HG02678 (cell line): ENCODE measurements around the gene PCDHGB6.
A peak's percentile ranks its signal among the peaks of the same experiment; 100 is the strongest.
"Not testable (repeated sequence)": the region's sequence is repeated elsewhere in the genome, so short reads cannot be mapped to it uniquely, and the experiment has no call there.

ENCODE experiments used
- ATAC-seq: cut with Tn5 transposase; IDR thresholded peaks from one replicate; pipeline ENCODE4 v1.9.1; 2021; ENCODE audit warnings: mild to moderate bottlenecking, moderate library complexity; ENCODE audit not compliant: unreplicated experiment

PCDHGB6 gene

GRCh38 chr5:141417494-141418172 lies 9.8 kb downstream of the PCDHGB6 start, which contains the start of gene PCDHGB7:
Gene PCDHGB7 (plus strand): TSS chr5:141417677. CDS start chr5:141417860, 183 bp downstream.
- peak; percentile 73 for ATAC-seq

- ATAC-seq: no peak
These were observed 11.5 kb downstream of the PCDHGB6 start for GRCh38 chr5:141419074-141419880.

- ATAC-seq: peak; percentile 36
These were observed 13.2 kb downstream of the PCDHGB6 start, which contains the start of gene PCDHGA11 for GRCh38 chr5:141420855-141421488. Gene PCDHGA11 (plus strand): TSS chr5:141421051. CDS start chr5:141421228, 177 bp downstream.

GRCh38 chr5:141421489-141421855 lies 13.7 kb downstream of the PCDHGB6 start:
- ATAC-seq: no peak

- no peak for ATAC-seq
These were observed 15.0 kb downstream of the PCDHGB6 start for GRCh38 chr5:141422742-141423291.

GRCh38 chr5:141427783-141428426 lies 20.1 kb downstream of the PCDHGB6 start:
- ATAC-seq: no peak

- ATAC-seq: no peak
These were observed 22.7 kb downstream of the PCDHGB6 start, which contains the start of gene PCDHGA12 for GRCh38 chr5:141430332-141431113. Gene PCDHGA12 (plus strand): TSS chr5:141430507. CDS start chr5:141430760, 253 bp downstream.

GRCh38 chr5:141431286-141431685 lies 23.5 kb downstream of the PCDHGB6 start:
- peak; percentile 41 for ATAC-seq

- ATAC-seq: not testable (repeated sequence)
These were observed 24.5 kb downstream of the PCDHGB6 start for GRCh38 chr5:141432308-141432707.

GRCh38 chr5:141432726-141433125 lies 24.9 kb downstream of the PCDHGB6 start:
- not testable (repeated sequence) for ATAC-seq

- no peak for ATAC-seq
These were observed 26.2 kb downstream of the PCDHGB6 start for GRCh38 chr5:141434006-141434405.

- ATAC-seq: no peak
These were observed 29.4 kb downstream of the PCDHGB6 start for GRCh38 chr5:141437221-141437620.

GRCh38 chr5:141439411-141440141 lies 31.8 kb downstream of the PCDHGB6 start:
- no peak for ATAC-seq

- no peak for ATAC-seq
These were observed 32.5 kb downstream of the PCDHGB6 start for GRCh38 chr5:141440341-141440740.

- no peak for ATAC-seq
These were observed 33.9 kb downstream of the PCDHGB6 start for GRCh38 chr5:141441571-141442170.
